GM15510 (cell line): Measurements from ENCODE around the gene ATP6V1B1.

Source experiments
- POLR2A ChIP-seq: IDR thresholded peaks from 3 replicates; pipeline ENCODE4 v1.6.1; 2011; ENCODE audit warnings: borderline replicate concordance; ENCODE audit not compliant: insufficient read length; ENCODE audit errors: extremely low read depth

The ATP6V1B1 gene

GRCh38 chr2:70942396-70943204 lies 6.9 kb downstream of the ATP6V1B1 start:
- TF ChIP-seq POLR2A: no peak

- TF ChIP-seq POLR2A: no peak
Measured at GRCh38 chr2:70943205-70943871, 7.6 kb downstream of the ATP6V1B1 start.

GRCh38 chr2:70944111-70944690 lies 8.5 kb downstream of the ATP6V1B1 start:
- TF ChIP-seq POLR2A: no peak

GRCh38 chr2:70946832-70947442 lies 11.2 kb downstream of the ATP6V1B1 start:
- TF ChIP-seq POLR2A: no peak

- no peak for TF ChIP-seq POLR2A
Measured at GRCh38 chr2:70947556-70948184, 12.0 kb downstream of the ATP6V1B1 start.

- no peak for TF ChIP-seq POLR2A
Measured at GRCh38 chr2:70948337-70949003, 12.8 kb downstream of the ATP6V1B1 start.

GRCh38 chr2:70949086-70949485 lies 13.4 kb downstream of the ATP6V1B1 start:
- TF ChIP-seq POLR2A: no peak

- TF ChIP-seq POLR2A: no peak
Measured at GRCh38 chr2:70954886-70955285, 19.2 kb downstream of the ATP6V1B1 start.

GRCh38 chr2:70956141-70956540 lies 20.4 kb downstream of the ATP6V1B1 start:
- no peak for TF ChIP-seq POLR2A

- no peak for TF ChIP-seq POLR2A
Measured at GRCh38 chr2:70957798-70958197, 22.1 kb downstream of the ATP6V1B1 start.

- TF ChIP-seq POLR2A: no peak
Measured at GRCh38 chr2:70958759-70959158, 23.1 kb downstream of the ATP6V1B1 start.

GRCh38 chr2:70959271-70959761 lies 23.6 kb downstream of the ATP6V1B1 start:
- no peak for TF ChIP-seq POLR2A

- no peak for TF ChIP-seq POLR2A
Measured at GRCh38 chr2:70959851-70960832, 24.4 kb downstream of the ATP6V1B1 start.

- TF ChIP-seq POLR2A: no peak
Measured at GRCh38 chr2:70960833-70961647, 25.3 kb downstream of the ATP6V1B1 start.
